Measurements from ENCODE around the gene SCAMP3.
"Not testable (repeated sequence)": the region's sequence is repeated elsewhere in the genome, so short reads cannot be mapped to it uniquely, and the experiment has no call there.

The SCAMP3 gene

DNA sequence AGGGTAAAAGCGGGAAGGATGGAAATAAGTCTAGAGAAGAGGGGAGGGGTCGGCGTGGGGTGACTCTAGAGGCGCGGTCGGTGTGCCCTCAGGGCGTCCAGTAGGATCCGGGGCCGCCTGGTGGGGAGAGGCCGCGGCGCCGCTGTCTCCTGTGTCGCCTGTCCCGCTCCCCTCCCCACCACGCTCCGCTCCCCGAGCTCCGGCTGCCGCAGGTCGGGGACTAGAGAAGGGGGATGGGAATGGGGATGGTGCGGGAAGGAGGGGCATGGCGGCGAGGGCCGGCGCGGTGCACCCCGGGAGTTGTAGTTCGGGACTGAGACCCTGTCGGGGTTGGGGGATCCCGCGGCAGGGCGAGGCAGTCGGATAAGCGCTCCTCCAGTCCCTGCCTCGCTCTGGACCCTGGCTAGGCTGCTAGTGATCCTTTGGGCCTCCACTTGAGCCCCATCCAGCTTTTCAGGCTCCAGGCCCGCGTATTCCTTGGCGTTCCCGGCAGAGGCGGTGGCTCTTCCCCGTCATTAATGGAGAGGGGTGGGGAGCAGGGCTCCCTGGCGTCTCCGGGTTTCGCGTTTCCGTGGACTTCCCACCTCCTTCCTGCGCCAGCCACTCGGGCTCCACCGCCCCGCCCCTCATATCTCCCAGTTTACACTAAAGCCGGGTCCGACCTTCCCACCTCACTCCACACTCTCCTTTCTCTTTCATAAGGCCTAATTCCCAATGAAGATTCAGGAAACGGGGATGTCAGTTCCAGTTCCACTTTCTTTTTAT is 6.7 kb downstream of the SCAMP3 start, which contains the start of gene ENTREP3:
ENTREP3 (minus strand) TSS at position 241 of the 765 bp plus-strand sequence. CDS start 606 bp downstream, outside the sequence.
- Mint-ChIP-seq H3K27ac (peak within 1 kb of the TSS; percentile 68), H3K4me1 (peaks cover 50% of the 10 kb centered on the region), H3K4me3 (peak within 1 kb of the TSS; percentile 79), H3K9me3 (no peaks in the 10 kb centered on the region), H3K36me3 (peaks cover 24% of the 10 kb centered on the region), H3K27me3 (no peaks in the 10 kb centered on the region)
- DNase-seq = peak; percentile 88
- CTCF ChIA-PET = interaction anchor here (1.1 to 1.6 kb wide), 3 partner anchors 17 to 68 kb away, joined by 3 to 6 read pairs (median 4); partner anchors contain the start of gene CLK2

DNA sequence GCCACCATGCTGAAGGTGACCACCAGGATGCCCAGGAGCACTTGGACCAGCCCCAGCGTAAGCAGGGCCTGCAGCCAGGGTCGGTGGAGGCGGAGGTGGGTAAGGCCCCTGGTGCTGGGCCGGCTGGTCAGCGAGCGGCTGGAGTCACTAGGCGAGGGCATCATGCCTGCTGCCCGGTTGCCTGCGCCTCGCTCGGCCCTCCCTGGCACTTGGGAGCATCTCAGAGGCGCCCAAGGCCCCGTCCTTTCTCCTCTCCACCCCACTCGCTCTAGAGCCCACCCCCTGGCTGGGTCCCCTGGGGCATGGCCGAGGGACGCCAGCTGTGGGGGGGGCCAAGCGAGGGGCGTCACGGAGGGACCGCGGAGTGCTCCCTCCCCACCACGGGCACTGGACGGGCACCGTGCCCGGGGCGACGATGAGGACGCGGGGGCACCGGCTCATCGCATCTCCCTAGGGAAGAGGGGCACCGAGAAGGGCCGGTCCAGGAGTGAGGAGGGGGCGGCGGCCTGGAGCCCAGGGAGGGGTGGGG is 7.4 kb downstream of the SCAMP3 start:
- H3K36me3 Mint-ChIP-seq = peaks cover 19% of the 10 kb centered on the region
- no peaks in the 10 kb centered on the region for H3K27me3 Mint-ChIP-seq
- peaks cover 49% of the 10 kb centered on the region for H3K4me1 Mint-ChIP-seq
- no peak overlapping the region for H3K27ac Mint-ChIP-seq
- DNase-seq = no peak
- peak overlapping the region; percentile 79 for H3K4me3 Mint-ChIP-seq
- no peaks in the 10 kb centered on the region for H3K9me3 Mint-ChIP-seq
- CTCF ChIA-PET = no interaction called here

DNA sequence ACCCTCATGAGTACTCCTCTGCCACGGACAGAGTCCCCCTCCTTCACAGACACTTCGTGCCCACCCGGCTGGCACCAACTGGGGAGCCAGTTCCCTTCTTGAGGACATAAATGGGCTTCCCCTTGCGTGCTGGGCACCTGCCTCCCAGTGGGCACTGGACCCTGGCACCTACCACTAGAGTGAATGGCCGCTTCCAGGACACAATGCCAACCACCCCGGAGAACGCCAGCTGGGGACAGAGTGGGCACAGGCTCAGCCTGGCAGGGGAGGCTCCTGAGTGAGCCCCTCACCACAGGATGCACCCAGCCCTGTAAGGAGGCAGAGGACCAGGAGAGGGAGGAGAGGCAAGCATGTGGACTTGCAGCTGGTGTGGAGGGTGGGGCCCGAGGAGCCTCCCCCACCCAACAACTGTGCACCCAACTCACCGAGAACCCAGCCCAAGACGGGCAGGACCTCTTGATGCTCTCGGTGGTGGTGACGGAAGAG is 7.9 kb downstream of the SCAMP3 start:
- Mint-ChIP-seq H3K9me3 (no peaks in the 10 kb centered on the region), H3K4me1 (peaks cover 45% of the 10 kb centered on the region), H3K4me3 (peak overlapping the region; percentile 79), H3K27me3 (no peaks in the 10 kb centered on the region), H3K36me3 (peaks cover 19% of the 10 kb centered on the region), H3K27ac (peak overlapping the region; percentile 68)
- no peak for DNase-seq
- CTCF ChIA-PET = no interaction called here

DNA sequence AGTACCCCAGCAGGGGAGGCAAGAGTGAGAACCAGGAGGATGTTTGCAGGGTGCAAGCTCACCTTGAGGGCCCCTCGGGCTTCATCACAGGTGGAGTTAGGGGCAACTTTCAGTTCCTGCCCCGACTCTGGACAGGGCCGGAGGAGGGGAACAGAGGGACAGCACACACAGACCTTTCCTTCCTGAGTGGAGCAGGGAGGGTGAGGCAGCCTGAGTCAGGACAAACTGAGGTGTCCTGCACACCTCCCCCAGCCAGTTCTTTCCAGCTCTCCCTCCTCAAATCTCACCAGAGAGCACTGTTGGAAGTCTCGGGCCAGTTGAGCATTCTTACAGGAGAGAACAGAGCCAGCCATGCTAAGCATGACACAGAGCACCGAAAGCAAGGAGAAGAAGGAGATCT is 8.4 kb downstream of the SCAMP3 start:
- H3K27ac Mint-ChIP-seq = no peak overlapping the region
- peaks cover 45% of the 10 kb centered on the region for H3K4me1 Mint-ChIP-seq
- H3K36me3 Mint-ChIP-seq = peaks cover 19% of the 10 kb centered on the region
- no peaks in the 10 kb centered on the region for H3K9me3 Mint-ChIP-seq
- CTCF ChIA-PET = no interaction called here
- H3K27me3 Mint-ChIP-seq = no peaks in the 10 kb centered on the region
- DNase-seq = no peak
- H3K4me3 Mint-ChIP-seq = peak overlapping the region; percentile 79

DNA sequence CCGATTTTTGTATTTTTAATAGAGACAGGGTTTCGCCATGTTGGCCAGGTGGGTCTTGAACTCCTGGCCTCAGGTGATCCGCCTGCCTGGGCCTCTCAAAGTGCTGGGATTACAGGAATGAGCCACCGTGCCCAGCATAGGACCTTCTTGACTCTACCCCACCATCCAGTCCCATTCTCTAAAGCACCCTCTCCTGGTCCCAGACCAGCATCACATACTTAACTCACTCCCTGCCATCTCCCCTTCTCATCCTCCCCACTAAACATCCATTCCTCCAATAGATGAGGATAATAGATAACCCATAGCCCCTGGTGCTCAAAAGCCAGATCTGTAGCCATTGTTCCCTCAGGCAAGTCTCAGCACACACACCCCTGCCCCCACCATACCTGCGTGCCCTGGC is 9.0 kb downstream of the SCAMP3 start:
- CTCF ChIA-PET = interaction anchor here (3.5 to 5.8 kb wide), 2 partner anchors 27 to 71 kb away, joined by 26 to 138 read pairs; partner anchors contain the start of gene RUSC1
- peaks cover 45% of the 10 kb centered on the region for H3K4me1 Mint-ChIP-seq
- peaks cover 14% of the 10 kb centered on the region for H3K36me3 Mint-ChIP-seq
- H3K4me3 Mint-ChIP-seq = peak overlapping the region; percentile 79
- no peaks in the 10 kb centered on the region for H3K9me3 Mint-ChIP-seq
- no peak for DNase-seq
- no peaks in the 10 kb centered on the region for H3K27me3 Mint-ChIP-seq
- H3K27ac Mint-ChIP-seq = no peak overlapping the region

DNA sequence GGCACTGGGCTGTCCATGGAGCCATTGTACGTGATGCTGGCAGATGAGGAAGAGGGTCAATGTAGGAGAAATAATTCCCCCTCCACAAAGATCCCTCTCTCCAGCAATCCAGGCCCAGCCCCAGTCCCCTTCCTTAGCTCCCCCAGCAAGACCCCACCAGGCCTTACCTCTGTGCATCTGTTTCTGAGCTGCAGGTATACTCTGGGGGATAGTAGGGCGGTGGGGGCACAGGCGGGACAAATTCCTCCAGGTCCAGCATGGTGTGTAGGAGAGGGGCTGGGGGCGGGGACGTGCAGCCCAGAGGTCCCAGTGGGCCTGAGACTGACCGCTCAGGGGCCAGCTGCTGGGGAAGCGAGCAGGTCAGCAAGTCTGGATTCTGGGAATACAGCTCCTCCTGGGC is 10.6 kb downstream of the SCAMP3 start:
- H3K4me1 Mint-ChIP-seq = peaks cover 41% of the 10 kb centered on the region
- H3K27me3 Mint-ChIP-seq = no peaks in the 10 kb centered on the region
- H3K36me3 Mint-ChIP-seq = peaks cover 4% of the 10 kb centered on the region
- CTCF ChIA-PET = interaction anchor here (0.5 to 6.2 kb wide), 38 partner anchors 9 to 728 kb away, joined by 3 to 138 read pairs (median 4); partner anchors contain the start of genes CLK2, FDPS, KRTCAP2 and RUSC1
- no peak for DNase-seq
- H3K27ac Mint-ChIP-seq = no peak overlapping the region
- H3K9me3 Mint-ChIP-seq = no peaks in the 10 kb centered on the region
- H3K4me3 Mint-ChIP-seq = no peak overlapping the region

DNA sequence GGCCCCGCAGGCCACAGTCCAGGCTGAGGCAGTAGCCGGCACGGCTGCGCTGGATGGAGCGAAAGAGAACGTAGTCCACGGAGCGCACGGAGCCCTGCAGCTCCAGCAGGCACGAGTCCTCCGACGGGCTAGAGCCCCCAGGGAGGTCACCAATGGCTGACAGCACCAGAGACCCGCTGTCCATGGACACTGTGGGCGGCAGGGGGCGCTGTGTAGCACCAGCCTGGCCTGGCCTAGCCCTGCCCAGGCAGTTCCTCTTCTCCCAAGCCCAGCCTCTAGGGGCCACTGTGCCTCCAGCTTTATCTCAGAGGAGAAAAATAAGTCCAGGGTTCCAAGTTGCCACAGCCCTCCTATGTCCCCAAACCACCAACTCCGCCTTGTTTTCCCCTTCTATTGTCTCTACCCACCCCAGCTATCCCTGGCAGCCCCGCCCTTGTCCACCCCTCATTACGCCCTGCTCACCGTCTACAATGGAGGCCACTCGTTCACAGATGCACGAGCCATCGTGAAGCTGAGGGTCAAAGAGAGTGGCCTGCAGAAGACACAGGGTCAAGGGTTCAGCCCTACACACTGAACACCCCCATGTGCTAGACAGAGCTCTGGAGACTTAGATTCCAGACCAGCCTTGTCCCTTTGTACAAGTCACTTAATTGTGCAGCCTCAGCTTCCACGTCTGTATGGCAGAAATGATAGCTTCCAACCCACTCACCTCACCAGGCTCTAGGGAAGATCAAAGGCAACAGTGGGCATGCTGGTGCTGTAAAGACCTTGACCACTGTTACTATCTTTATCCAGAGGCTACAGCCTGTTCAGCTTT is 11.3 kb downstream of the SCAMP3 start:
- H3K4me3 Mint-ChIP-seq = peak overlapping the region; percentile 60
- peak; percentile 98 for DNase-seq
- peaks cover 4% of the 10 kb centered on the region for H3K36me3 Mint-ChIP-seq
- H3K27ac Mint-ChIP-seq = peak overlapping the region; percentile 78
- H3K4me1 Mint-ChIP-seq = peaks cover 42% of the 10 kb centered on the region
- no peaks in the 10 kb centered on the region for H3K27me3 Mint-ChIP-seq
- CTCF ChIA-PET = interaction anchor here (0.5 to 6.2 kb wide), 43 partner anchors 9 to 729 kb away, joined by 3 to 138 read pairs (median 4); partner anchors contain the start of genes CLK2, FDPS, KRTCAP2 and RUSC1
- H3K9me3 Mint-ChIP-seq = no peaks in the 10 kb centered on the region

DNA sequence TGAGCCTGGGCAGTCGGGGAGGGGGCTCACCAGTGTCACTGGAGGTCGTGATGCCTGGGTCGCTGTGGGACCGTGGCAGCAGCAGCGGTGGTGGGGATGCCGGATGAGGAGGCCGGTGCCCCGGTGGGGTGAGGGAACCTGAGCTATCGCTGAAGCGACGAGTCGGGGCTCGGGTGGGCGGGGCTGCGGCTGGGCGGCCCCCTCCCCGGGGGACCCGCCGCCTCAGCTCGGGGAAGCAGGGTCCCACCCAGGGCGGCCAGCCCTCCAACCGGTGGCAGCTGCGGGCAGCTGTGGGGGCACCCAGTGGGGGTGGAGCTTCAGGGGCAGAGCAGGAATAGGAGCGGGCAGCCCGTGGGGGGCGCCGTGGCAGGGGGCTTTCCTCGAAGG is 11.9 kb downstream of the SCAMP3 start:
- Mint-ChIP-seq H3K36me3 (peaks cover 4% of the 10 kb centered on the region), H3K27ac (peak overlapping the region; percentile 62), H3K27me3 (no peaks in the 10 kb centered on the region), H3K4me3 (peak overlapping the region; percentile 67), H3K4me1 (peaks cover 39% of the 10 kb centered on the region), H3K9me3 (no peaks in the 10 kb centered on the region)
- CTCF ChIA-PET = interaction anchor here (0.7 to 6.2 kb wide), 32 partner anchors 9 to 642 kb away, joined by 3 to 138 read pairs (median 6); partner anchors contain the start of genes CLK2, FDPS, KRTCAP2 and RUSC1
- no peak for DNase-seq

DNA sequence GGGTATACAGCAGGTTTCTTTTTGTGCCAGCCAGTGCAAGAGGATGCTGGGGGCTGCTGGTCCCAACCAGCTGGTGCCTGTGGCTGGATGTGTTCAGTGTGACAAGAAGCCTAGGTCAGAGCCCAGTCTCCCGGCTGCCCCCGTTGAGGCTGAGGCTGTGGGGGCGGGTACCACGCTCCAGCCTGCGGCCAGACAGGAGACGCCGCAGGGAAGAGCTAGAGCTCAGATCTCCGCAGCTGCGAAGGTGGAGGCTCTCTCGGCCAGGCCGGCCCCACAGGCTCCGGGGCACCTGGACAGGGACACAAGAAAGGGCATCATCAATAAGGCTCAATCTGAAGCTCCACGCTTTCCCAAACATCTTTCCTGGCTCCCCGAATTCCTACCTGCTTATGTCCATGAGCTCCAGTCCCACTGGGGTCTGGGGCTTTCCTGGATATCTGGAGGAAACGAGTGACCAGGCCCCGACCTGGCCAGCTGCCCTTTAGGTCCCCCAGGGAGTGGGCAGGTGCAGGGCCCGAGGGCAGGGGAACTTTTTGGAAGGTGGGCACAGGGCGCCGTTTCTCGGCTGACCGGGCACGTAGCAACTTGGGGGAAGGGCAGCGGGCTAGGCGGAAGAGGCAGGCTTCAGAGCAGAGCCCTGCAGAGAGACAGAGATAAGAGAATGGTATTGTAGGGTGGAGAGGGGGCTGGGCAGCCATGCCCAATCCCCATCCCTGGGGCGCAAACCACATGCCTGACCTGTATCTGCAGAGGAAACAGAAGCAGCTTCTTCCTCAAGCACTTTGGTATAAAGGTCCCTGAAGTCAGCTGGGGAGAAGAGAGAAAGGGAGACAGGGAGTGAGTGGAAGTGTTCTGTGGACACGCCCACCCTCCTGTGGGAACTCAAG is 14.2 kb downstream of the SCAMP3 start:
- Mint-ChIP-seq H3K9me3 (peaks cover 1% of the 10 kb centered on the region), H3K4me3 (no peak overlapping the region), H3K27ac (no peak overlapping the region), H3K4me1 (peaks cover 40% of the 10 kb centered on the region), H3K36me3 (peaks cover 9% of the 10 kb centered on the region), H3K27me3 (peaks cover 5% of the 10 kb centered on the region)
- DNase-seq = no peak
- CTCF ChIA-PET = interaction anchor here (1.5 to 6.2 kb wide), 4 partner anchors 12 to 76 kb away, joined by 4 to 138 read pairs (median 48); partner anchors contain the start of genes FDPS, RUSC1 and SCAMP3

DNA sequence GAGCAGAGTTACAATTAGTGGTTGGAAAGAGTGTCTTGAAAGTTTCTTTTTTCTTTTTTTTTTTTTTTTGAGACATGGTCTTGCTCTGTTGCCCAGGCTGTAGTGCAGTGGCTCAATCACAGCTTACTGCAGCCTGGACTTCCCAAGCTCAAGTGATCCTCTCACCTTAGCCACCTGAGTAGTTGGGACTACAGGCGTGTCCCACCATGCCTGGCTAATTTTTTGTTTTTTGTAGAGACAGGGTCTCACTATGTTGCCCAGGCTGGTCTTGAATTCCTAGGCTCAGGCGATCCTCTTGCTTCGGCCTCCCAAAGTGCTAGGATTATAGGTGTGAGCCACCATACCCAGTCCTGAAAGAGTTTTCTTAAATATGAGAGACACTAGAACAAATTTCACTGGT is 15.4 kb downstream of the SCAMP3 start:
- H3K9me3 Mint-ChIP-seq, H3K27me3 Mint-ChIP-seq, H3K4me3 Mint-ChIP-seq, H3K27ac Mint-ChIP-seq, H3K36me3 Mint-ChIP-seq, DNase-seq: not testable (repeated sequence)
- peaks cover 48% of the 10 kb centered on the region for H3K4me1 Mint-ChIP-seq
- CTCF ChIA-PET = interaction anchor here (1.5 to 6.2 kb wide), 2 partner anchors 43 to 60 kb away, joined by 4 to 39 read pairs; partner anchors contain the start of gene FDPS

DNA sequence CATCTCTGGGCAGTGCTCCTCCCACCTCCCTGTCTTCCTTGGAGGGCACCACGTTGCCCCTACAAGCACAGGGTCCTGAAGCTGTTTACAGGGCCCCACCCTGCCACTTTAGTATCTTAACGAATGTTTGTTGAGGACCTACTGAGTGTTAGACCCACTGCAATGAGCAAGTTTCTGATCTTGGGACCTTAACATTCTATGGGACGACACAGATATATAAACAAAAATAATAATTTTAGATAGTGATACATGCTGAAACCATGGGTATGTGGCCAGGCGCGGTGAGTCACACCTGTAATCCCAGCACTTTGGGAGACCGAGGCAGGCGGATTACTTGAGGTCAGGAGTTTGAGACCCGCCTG is 17.0 kb downstream of the SCAMP3 start:
- DNase-seq = no peak

DNA sequence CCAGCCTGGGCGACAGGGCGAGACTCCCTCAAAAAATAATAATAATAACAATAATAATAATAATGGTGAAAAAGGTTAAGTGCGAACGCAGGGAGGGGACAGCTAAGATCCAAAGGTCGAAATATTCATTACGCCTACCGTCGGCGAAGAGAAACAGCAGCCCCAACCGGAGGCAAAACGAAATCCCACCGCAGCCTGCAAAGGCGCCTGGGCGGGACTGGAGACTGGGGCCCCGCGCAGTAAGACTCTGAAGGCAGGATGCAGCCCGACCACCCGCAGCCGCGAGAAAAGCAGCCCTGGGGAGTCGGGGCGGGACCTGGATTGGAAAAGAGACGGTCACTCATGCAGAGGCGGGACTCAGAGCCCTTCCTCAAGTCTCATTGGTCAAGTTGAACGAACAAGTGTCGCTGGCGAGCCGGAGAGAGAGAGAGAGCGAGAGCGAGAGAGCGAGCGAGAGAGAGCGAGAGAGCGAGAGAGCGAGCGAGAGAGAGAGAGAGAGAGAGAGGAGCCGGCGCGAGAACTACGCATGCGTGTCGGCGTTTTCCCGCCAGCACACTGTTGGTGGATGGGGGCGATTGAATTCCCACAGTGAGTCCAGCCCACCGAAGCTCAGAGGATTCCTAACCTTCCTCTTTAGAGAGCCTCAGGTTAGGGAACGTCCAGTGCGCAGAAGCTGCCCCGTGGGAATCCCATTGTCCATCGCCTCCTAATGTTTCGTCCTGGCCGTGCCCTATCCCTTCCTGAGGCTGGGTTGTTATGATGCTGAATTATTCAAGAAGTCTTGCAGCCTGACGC is 17.6 kb downstream of the SCAMP3 start:
- H3K36me3 Mint-ChIP-seq = peaks cover 16% of the 10 kb centered on the region
- H3K4me1 Mint-ChIP-seq = peaks cover 56% of the 10 kb centered on the region
- peaks cover 5% of the 10 kb centered on the region for H3K27me3 Mint-ChIP-seq
- peak overlapping the region; percentile 79 for H3K4me3 Mint-ChIP-seq
- peaks cover 1% of the 10 kb centered on the region for H3K9me3 Mint-ChIP-seq
- peak overlapping the region; percentile 95 for H3K27ac Mint-ChIP-seq
- CTCF ChIA-PET = interaction anchor here (0.8 to 2.3 kb wide), 5 partner anchors 16 to 348 kb away, joined by 3 to 10 read pairs (median 4); partner anchors contain the start of gene THBS3
- peak; percentile 99 for DNase-seq

More for the DNA sequence above, 17.0 kb downstream of the SCAMP3 start:
- peaks cover 5% of the 10 kb centered on the region for H3K27me3 Mint-ChIP-seq
- peak overlapping the region; percentile 95 for H3K27ac Mint-ChIP-seq
- CTCF ChIA-PET = interaction anchor here (0.8 to 2.3 kb wide), 4 partner anchors 38 to 347 kb away, joined by 3 to 10 read pairs (median 4); partner anchors contain the start of gene THBS3
- peaks cover 55% of the 10 kb centered on the region for H3K4me1 Mint-ChIP-seq
- peak overlapping the region; percentile 79 for H3K4me3 Mint-ChIP-seq
- peaks cover 16% of the 10 kb centered on the region for H3K36me3 Mint-ChIP-seq
- peaks cover 1% of the 10 kb centered on the region for H3K9me3 Mint-ChIP-seq
